DLD1 (cell line): Measurements from ENCODE around the gene RPL13A.

Experiments used
- in situ Hi-C: cut with HindIII; loops from 2 replicates; pipeline ENCODE4 v1.10.0; 2017; ENCODE audit warnings: low sequenced_read_pairs

The RPL13A gene

GRCh38 chr19:49539192-49539952 is 52.0 kb downstream of the RPL13A start:
- in situ Hi-C loops: no loop called here
